ENCODE results near the gene PPIF. TPM values are rescaled to one million over a fixed set of nuclear protein-coding genes. Genes with fewer than 3 reads are reported as not detected.

The PPIF gene
- total and polyA plus RNA-seq, 2 experiments from 2014 or later: 24.6 to 45.5 TPM

DNA sequence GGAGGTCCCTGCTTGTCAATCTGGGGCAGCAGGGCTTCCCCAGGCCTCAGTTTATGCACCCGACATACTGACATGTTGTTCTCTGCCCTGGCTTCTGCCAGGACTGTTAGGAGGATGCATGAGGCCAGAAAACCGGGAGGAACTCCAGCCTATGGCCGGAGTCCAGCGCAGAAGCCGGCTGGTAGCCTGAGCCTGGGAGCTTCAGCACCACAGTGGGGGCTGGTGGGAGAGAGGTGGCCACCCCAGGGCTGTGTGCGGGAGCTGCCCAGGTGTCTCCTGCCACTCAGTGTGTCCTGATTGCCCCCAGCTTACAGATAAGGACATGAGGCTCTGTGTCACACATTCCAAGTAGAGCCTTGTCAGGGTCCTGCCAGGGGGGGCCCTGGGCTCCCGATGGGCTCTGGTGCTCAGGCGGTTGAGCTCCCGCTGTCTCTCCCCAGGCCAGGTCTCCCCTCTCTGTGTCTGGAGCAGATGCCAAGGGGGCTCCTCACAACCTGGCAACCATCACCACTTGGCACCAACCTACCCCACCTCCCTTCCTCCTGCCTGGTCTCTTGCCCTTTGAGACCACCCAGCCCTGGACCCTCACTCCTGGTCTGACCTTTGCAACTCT is 32.3 kb downstream of the PPIF start:
- H3K4me2 ChIP-seq (ENCODE audit: unreplicated experiment): peak overlapping the region; percentile 69
- 13 to 15% methylated on average over 9 of the region's 9 CpGs for WGBS, 2 experiments (ENCODE audit: low coverage in 1 of 2, low lambda C conversion rate in 2 of 2, missing lambda C conversion rate in 2 of 2)
- H3K27me3 ChIP-seq (replicated peaks; ENCODE audit: insufficient read depth): no peaks in the 10 kb centered on the region
- peaks cover 42% of the 10 kb centered on the region for H3K4me1 ChIP-seq (ENCODE audit: insufficient read depth)
- peaks cover 13% of the 10 kb centered on the region for H3F3A ChIP-seq (ENCODE audit: insufficient read depth)
- H3K9me2 ChIP-seq (ENCODE audit: insufficient read depth): no peaks in the 10 kb centered on the region
- peak overlapping the region; percentile 67 for H3K9ac ChIP-seq
- 0 out of 2 replicates have a peak overlapping the region, but pooled peaks have one; percentile 32 for H2AFZ ChIP-seq
- no peaks in the 10 kb centered on the region for H3K9me3 ChIP-seq (ENCODE audit: low read depth)
- no peaks in the 10 kb centered on the region for H3K79me2 ChIP-seq (ENCODE audit: insufficient read depth)
- H3K36me3 ChIP-seq (ENCODE audit: low read depth): no peaks in the 10 kb centered on the region
- H3K4me3 ChIP-seq: no peak overlapping the region
- TF ChIP-seq EZH2 (IDR thresholded peaks at IDR 0.05; ENCODE audit: insufficient read depth, poor library complexity, severe bottlenecking) (no peak), EZH2phosphoT487 (IDR thresholded peaks at IDR 0.05; ENCODE audit: insufficient read depth, low read depth) (no peak)
- H4K20me1 ChIP-seq (ENCODE audit: insufficient read depth): no peaks in the 10 kb centered on the region
- H3K27ac ChIP-seq: peak overlapping the region; percentile 68
- peak; percentile 52 for DNase-seq
- in situ Hi-C loops (cut with MboI): no loop called here

GRCh38 chr10:79380125-79380945 is 33.1 kb downstream of the PPIF start:
- H3K9ac ChIP-seq: peak overlapping the region; percentile 67
- in situ Hi-C loops (cut with MboI): no loop called here

GRCh38 chr10:79380946-79381721 is 33.9 kb downstream of the PPIF start:
- H3K9me2 ChIP-seq (ENCODE audit: insufficient read depth): no peaks in the 10 kb centered on the region
- H3F3A ChIP-seq (ENCODE audit: insufficient read depth): peaks cover 13% of the 10 kb centered on the region
- H2AFZ ChIP-seq: no peak overlapping the region
- no peaks in the 10 kb centered on the region for H3K27me3 ChIP-seq (replicated peaks; ENCODE audit: insufficient read depth)
- TF ChIP-seq EZH2 (IDR thresholded peaks at IDR 0.05; ENCODE audit: insufficient read depth, poor library complexity, severe bottlenecking) (no peak), EZH2phosphoT487 (IDR thresholded peaks at IDR 0.05; ENCODE audit: insufficient read depth, low read depth) (no peak)
- H3K79me2 ChIP-seq (ENCODE audit: insufficient read depth): no peaks in the 10 kb centered on the region
- H3K4me2 ChIP-seq (ENCODE audit: unreplicated experiment): peak overlapping the region; percentile 32
- 42 to 44% methylated on average over 9 of the region's 9 CpGs for WGBS, 2 experiments (ENCODE audit: low coverage in 1 of 2, low lambda C conversion rate in 2 of 2, missing lambda C conversion rate in 2 of 2)
- in situ Hi-C loops (cut with MboI): no loop called here
- H3K9me3 ChIP-seq (ENCODE audit: low read depth): no peaks in the 10 kb centered on the region
- DNase-seq: peak; percentile 44
- H4K20me1 ChIP-seq (ENCODE audit: insufficient read depth): no peaks in the 10 kb centered on the region
- no peak overlapping the region for H3K4me3 ChIP-seq
- H3K9ac ChIP-seq: peak overlapping the region; percentile 67
- peaks cover 39% of the 10 kb centered on the region for H3K4me1 ChIP-seq (ENCODE audit: insufficient read depth)
- no peaks in the 10 kb centered on the region for H3K36me3 ChIP-seq (ENCODE audit: low read depth)
- peak overlapping the region; percentile 68 for H3K27ac ChIP-seq

More at GRCh38 chr10:79380125-79380945, 33.1 kb downstream of the PPIF start:
- 0 out of 2 replicates have a peak overlapping the region, but pooled peaks have one; percentile 32 for H2AFZ ChIP-seq
- H3K4me3 ChIP-seq: no peak overlapping the region
- H3K79me2 ChIP-seq (ENCODE audit: insufficient read depth): no peaks in the 10 kb centered on the region
- peak; percentile 88 for DNase-seq
- TF ChIP-seq EZH2phosphoT487 (IDR thresholded peaks at IDR 0.05; ENCODE audit: insufficient read depth, low read depth) (no peak), EZH2 (IDR thresholded peaks at IDR 0.05; ENCODE audit: insufficient read depth, poor library complexity, severe bottlenecking) (no peak)
- H3K36me3 ChIP-seq (ENCODE audit: low read depth): no peaks in the 10 kb centered on the region
- H3K4me1 ChIP-seq (ENCODE audit: insufficient read depth): peaks cover 39% of the 10 kb centered on the region
- no peaks in the 10 kb centered on the region for H3K9me2 ChIP-seq (ENCODE audit: insufficient read depth)
- H3K27me3 ChIP-seq (replicated peaks; ENCODE audit: insufficient read depth): no peaks in the 10 kb centered on the region
- 37 to 42% methylated on average over 13 to 14 of the region's 14 CpGs for WGBS, 2 experiments (ENCODE audit: low coverage in 1 of 2, low lambda C conversion rate in 2 of 2, missing lambda C conversion rate in 2 of 2)
- H3F3A ChIP-seq (ENCODE audit: insufficient read depth): peaks cover 13% of the 10 kb centered on the region
- no peaks in the 10 kb centered on the region for H3K9me3 ChIP-seq (ENCODE audit: low read depth)
- peak overlapping the region; percentile 68 for H3K27ac ChIP-seq
- no peaks in the 10 kb centered on the region for H4K20me1 ChIP-seq (ENCODE audit: insufficient read depth)
- peak overlapping the region; percentile 69 for H3K4me2 ChIP-seq (ENCODE audit: unreplicated experiment)

- Histone ChIP-seq H3K4me3 (no peak overlapping the region), H3K9me2 (ENCODE audit: insufficient read depth) (no peaks in the 10 kb centered on the region), H3K9ac (peak overlapping the region; percentile 67), H3K79me2 (ENCODE audit: insufficient read depth) (no peaks in the 10 kb centered on the region), H3K36me3 (ENCODE audit: low read depth) (no peaks in the 10 kb centered on the region), H3K27ac (peak overlapping the region; percentile 60), H3K4me1 (ENCODE audit: insufficient read depth) (peaks cover 39% of the 10 kb centered on the region), H3F3A (ENCODE audit: insufficient read depth) (peaks cover 13% of the 10 kb centered on the region), H4K20me1 (ENCODE audit: insufficient read depth) (no peaks in the 10 kb centered on the region), H2AFZ (no peak overlapping the region), H3K4me2 (ENCODE audit: unreplicated experiment) (peak overlapping the region; percentile 32), H3K27me3 (replicated peaks; ENCODE audit: insufficient read depth) (no peaks in the 10 kb centered on the region), H3K9me3 (ENCODE audit: low read depth) (no peaks in the 10 kb centered on the region)
- in situ Hi-C loops (cut with MboI): no loop called here
- DNase-seq: peak; percentile 93
- no peak for TF ChIP-seq EZH2phosphoT487 (IDR thresholded peaks at IDR 0.05; ENCODE audit: insufficient read depth, low read depth)
- no peak for TF ChIP-seq EZH2 (IDR thresholded peaks at IDR 0.05; ENCODE audit: insufficient read depth, poor library complexity, severe bottlenecking)
- WGBS, 2 experiments (ENCODE audit: low coverage in 1 of 2, low lambda C conversion rate in 2 of 2, missing lambda C conversion rate in 2 of 2): 3 to 4% methylated on average over 11 of the region's 11 CpGs
Measured at GRCh38 chr10:79381804-79382221, 34.5 kb downstream of the PPIF start.

Measured in GM23248 (cell line).